GM19043 (cell line): ENCODE data around the gene RNU6-9.

Experiments used
- ATAC-seq: cut with Tn5 transposase; IDR thresholded peaks from one replicate; pipeline ENCODE4 v1.9.1; 2021; ENCODE audit warnings: low read depth; ENCODE audit not compliant: unreplicated experiment

Gene RNU6-9

DNA sequence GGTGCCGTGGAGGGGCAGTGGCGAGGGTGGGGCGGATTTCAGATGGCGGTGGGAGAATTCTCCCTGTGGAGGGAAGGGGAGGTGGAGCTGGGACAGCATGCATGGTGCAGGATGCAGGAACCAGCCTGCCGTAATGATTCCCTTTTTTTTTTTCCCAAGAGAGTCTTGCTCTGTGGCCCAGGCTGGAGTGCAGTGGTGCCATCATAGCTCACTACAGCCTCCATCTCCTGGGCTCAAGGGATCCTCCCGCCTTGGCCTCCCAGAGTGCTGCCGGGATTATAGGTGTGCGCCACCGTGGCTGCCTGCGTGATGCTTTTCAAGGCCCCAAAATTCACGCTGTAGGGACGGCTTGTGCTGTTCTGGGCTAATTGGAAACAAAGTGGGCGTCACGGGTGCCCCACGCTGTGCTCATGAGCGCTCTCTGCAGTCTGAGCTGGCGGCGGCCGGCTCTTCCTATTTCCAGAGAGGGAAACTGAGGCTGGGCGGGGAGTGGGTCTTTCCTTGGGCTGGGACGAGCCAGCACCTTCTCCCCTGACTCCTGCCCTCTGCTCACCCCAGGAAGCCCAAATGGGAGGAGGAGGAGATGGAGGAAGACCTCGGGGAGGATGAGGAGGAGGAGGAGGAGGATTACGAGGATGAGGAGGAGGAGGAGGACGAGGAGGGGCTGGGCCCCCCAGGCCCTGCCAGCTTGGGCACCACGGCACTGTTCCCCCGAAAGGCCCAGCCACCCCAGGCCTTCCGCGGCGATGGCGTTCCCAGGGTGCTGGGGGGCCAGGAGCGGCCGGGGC lies 38.8 kb downstream of the RNU6-9 start:
- ATAC-seq, result no peak

DNA sequence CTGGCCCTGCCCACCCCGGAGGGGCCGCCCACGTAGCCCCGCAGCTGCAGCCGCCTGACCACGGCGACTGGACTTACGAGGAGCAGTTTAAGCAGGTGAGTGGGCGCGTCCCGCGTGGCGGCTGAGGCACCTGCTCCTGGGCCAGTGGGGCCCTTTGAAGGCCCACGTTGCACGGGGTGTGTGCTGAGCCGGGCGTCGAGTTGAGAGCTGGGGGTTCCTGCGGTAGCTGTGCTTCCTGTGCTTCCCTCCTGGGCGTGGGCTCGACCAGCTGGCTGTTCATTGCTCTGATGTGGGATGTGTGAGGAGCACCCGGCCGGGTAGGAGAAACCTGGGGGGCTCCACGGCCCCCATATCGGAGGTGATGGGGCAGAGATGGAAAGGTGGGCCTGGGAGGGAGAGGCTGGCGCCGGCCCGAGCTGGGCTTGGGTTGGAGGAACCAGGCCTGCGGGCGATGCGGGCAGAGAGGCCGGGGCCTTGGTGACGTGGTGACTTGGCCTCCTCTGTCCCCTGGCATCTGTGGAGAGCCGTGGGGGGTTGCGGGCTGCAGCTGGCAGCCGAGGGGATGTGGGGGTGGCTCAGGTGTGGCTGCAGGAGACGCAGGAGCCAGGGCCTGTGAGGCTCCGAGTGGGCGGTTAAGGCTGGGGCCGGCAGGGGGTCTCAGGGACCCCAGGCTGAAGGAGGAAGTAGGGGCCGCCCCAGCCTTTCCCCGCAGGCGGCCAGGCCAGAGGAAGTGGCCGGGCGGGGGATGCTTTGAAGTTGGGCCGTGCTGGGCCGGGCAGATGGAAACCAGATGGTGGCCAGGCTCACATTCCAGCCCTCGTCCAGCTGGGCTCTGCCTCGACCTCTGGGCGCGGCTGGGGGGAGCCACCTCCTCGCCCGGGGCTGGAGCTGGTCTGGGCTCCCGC lies 39.6 kb downstream of the RNU6-9 start:
- no peak for ATAC-seq

DNA sequence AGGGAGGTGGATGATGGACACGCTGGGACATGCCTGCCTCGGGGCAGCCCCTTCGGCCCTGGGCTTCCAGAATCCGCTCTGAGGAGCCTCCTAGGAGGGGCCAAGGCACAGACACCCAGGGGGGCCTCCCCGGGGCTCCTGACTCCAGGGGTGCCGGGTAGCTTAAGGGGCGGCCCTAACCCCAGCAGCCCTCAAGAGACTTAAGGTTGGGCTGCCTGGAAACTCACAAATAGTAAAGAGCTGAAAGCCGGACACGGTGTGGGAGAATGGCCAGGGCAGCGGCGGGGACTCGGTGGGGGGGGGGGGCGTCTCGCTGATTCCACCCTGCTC lies 40.2 kb downstream of the RNU6-9 start:
- no peak for ATAC-seq

DNA sequence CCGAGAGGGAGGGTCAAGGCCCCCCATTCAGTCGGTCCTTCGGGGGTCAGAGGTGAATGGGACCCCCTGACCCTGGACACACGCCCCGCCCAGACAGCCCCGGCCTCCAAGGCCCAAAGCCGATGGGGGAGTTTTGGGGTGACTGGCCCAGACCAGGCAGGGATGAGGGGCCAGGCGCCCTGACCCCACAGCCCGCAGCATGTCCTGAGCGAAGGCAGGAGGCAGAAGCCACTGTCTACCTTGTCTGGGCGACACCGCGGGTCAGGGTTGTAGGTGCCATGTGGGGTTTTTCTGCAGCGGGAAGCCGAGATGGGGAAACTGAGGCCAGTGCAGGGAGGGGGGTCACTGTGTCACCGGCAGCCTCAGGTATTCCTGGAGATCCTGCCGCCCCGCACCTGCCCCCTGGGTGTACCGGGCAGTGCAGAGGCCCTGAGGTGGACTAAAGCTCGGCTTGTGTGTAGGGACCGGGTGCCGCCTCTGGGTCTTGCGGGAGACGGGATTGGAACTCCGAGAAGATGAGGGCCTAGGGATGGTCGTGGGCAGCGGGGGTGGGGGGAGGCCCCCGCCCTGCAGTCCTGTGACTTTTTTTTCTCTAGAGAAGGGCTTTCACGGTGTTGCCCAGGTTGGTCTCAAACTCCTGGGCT lies 41.0 kb downstream of the RNU6-9 start:
- ATAC-seq, result no peak

DNA sequence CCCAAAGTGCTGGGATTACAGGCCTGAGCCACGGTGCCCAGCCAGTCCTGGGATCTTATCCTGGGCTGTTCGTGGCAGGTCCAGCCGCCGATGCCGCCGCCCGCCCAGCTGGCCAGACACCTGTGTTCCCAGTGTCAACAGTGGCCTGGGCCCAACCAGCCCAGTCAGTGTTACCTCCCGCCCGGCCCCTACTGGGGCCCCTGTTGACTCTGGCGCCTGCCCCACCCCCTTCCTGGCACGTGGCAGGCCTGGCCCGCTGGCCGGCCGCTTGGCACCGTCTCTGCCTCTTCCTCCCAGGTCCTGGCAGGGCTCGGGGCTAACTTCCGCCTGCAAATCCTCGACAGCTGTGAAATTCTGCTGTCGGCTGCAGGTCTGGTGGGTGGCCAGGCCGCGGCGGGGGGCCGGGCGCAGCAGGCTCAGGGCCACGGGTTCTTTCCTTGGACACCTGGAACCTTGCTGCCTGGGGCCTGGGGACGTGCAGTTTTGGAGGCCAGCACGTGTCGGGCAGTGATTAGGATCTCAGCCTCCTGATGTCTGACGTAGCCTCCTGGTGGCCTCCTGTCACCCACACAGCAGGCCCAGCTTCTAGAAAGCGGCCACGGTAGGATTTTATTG lies 41.7 kb downstream of the RNU6-9 start:
- ATAC-seq, result no peak

DNA sequence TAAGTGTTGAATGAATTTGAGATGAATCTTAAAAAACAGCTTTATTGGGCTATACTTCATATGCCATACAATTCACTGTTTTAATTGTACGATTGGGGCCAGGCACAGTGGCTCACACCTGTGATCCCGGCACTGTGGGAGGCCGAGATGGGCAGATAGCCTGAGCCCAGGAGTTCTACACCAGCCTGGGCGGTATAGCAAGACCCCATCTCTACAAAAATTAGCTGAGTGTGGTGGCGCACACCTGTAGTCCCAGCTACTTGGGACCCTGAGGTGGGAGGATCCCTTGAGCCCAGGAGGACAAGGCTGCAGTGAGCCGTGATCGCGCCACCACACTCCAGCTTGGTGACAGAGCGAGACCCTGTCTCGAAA lies 42.9 kb downstream of the RNU6-9 start:
- no peak for ATAC-seq

DNA sequence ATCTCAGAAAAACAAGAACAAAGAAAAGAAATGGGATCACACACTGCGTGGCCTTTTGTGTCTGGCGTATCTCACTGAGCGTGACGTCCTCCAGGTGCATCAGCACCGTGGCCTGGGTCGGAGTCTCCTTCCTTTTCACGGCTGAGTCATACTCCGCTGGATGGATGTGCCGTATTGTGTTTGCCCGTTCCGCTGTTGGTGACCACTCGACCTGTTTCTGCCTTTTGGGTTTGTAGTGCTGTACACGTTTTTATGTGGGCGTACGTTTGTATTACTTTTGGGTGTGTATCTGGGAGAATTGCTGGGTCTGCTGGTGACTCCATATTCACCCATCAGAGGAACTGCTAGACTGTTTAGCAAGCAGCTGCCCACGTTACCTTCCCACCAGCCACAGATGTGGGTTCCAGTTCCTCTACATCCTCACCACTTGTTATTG lies 44.0 kb downstream of the RNU6-9 start:
- ATAC-seq, result no peak

DNA sequence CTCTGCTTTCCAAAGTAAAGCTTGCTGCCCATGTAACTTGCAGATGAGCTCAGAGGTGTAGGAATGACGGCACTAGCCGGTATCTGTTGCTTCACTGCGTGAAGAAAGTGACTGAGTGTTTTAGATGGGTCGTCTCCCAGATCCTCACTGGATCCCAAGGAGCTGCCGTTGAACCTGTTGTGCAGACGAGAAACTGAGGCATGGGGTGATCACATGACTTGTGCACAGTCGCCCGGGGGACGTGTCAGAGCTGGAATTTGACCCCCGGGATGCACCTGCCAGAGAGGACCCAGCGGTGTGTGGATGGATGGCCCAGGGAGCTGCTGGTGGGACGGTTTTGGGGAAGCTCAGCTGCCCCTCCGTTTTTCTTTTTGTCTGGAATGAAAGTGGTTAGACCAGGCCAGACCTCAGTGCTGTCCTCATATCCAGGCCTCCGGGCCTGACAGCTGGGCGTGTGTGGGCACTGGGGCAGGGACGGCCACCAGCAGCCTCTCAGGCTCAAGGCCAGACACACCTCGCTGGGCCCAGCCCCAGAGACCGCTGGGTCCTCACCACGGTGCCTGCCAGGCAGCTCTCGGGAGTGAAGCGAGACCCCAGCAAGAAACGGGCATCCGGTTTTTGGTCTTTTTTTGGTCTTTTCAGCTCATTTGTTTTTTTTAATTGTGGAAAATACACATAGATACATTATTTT lies 45.1 kb downstream of the RNU6-9 start:
- no peak for ATAC-seq

DNA sequence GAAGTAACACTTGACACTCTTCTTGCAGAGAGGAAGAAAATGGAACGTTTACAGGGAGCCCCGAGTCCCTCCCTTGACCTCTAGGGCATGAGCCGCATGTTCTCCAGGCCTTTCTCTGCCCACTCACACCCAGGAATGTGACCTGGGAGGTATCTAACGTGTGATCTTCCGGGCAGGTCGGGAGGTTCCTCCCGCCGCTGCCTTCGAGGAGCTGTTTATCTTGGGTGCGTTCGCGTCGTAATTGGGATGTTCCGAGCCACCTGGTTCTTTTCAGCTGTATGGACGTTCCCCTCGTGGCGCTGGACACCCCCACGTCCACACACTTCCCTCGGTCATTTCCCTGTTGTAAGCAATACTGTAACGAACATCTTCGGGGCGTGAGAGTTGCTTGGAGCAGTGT lies 46.2 kb downstream of the RNU6-9 start:
- ATAC-seq, result no peak

DNA sequence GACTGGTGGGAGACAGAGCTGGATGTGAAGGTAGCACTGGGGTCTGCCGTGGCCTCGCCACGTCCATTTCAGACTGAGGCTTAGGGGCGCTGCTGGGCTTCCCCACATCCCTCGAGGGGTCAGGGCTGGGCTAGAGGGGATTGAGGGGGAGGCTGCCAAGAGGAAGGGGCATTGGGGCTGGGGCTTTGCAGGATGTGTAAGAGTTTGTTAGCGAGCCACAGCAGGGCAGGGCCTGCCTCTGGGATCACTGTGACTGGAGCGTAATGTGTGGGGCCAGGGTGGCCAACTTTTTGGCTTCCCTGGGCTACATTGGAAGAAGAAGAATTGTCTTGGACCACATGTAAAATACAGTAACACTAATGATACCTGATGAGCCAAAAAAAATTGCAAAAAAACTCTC lies 46.6 kb downstream of the RNU6-9 start:
- no peak for ATAC-seq

DNA sequence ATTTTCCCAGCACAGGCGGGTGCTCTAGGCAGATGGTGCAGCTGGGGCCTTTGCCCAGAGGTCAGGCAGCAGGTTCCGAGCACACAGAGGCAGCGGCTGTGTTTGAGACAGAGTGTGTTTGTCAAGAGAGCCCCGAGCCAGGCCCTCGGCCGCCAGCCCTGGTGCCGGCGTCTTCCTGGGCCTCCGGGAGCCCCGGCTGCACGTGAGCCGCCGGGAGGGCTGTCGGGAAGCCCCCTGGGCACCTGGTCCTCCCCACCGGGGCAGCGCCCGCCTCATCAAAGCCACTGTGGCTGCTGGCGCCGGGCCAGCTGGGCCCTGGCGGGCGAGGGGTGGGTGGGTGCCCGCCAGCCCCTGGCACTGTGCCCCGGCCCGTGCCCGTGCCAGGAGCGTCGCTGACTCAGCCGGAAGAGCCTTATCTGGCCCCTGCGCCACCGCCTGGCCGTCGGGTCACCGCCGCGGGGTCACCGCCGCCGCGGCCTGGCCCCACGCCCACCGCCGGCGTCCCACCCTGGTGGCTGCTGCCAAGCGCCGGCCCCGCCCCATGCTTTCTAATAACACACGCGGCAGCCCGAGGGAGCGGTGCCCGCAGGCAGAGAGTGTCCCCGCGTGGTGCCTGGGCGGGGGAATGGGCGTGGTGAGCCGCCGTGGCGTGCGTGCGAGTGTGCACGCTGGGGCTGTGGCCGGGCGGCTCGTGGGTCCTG lies 47.5 kb downstream of the RNU6-9 start:
- no peak for ATAC-seq

DNA sequence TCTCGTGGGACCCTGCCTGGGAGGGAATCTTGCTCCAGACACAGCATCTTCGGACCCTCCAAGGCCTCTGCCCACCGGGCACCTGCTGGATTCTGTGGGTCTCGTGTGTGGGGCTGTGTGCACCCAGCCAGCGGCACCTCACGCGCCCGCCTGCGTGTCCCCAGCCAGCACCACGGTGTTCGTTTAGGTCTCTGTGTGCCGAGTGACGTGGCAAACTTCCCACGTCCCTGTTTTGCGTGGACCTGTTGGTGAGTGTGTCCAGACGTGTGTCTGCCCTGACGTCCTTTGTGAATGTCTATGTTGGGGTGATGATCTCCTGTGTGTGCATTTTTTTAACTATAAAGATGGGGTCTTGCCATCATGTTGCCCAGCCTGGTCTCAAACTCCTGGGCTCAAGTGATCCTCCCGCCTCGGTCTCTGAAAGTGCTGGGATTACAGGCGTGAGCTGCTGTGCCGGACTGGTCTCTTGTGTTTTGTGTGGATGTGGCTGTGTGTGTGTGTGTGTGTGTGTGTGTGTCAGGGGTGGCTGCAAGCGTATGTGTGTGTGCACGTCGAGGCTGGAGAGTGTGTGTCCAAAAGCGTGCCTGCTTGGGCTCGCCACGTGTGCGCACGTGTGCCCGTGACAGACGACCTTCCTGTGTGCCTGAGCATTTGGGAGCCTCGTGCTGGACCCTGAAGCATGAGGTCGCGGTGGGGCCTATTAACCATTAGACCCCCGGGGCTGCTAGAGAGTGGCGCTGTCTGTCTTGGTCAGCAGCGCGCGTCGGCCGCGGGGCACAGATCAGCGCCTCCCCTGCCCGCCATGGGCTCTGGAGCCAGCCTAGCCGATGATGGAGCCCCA lies 48.2 kb downstream of the RNU6-9 start:
- no peak for ATAC-seq

DNA sequence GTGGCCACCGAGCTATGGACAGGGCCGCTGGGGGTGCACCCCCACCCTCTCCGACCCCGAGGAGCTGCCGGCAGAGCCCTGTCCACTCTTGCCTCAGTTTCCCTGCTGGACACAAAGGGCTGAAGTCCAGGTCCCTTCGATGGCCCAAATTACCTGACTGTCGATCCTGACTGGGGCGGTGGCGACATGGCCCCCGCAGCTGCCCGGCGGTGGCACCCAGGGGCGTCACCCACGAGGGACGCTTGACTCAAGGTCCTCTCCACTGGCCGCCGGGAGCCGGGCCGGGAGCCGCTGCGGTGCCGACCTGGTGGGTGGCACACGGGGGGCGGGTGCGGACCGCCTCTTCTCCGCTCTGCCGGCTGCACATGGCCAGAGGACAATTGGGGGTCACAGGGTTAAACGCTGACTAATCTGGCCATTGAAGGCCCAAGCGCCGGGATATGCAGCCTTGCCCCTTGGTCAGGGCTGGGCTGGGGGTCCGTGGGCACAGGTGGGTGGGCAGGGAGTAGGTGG lies 48.9 kb downstream of the RNU6-9 start:
- no peak for ATAC-seq
